ENCODE results near the gene DNLZ. TPM values are rescaled to one million over a fixed set of nuclear protein-coding genes. Genes with fewer than 3 reads are reported as not detected.

The DNLZ gene
- total RNA-seq, 4 donors from 2014 or later: 1.8 to 31.1 (median 19.7) TPM

- H3K9me3 ChIP-seq: no peaks in the 10 kb centered on the region
- no peak overlapping the region for H3K27ac ChIP-seq
- WGBS, 2 donors: 85 to 90% methylated on average over 2 to 4 of the region's 11 CpGs
- intact Hi-C loops (cut with DNase I): no loop called here
- no peak for DNase-seq
- H3K4me3 ChIP-seq: no peak overlapping the region
- TF ChIP-seq POLR2A (IDR thresholded peaks at IDR 0.05) (no peak), CTCF (IDR thresholded peaks at IDR 0.05) (no peak)
- H3K4me1 ChIP-seq: no peaks in the 10 kb centered on the region
- H3K36me3 ChIP-seq: peaks cover 18 to 81% (median 30%) of the 10 kb centered on the region in 3 donors
- no peaks in the 10 kb centered on the region for H3K27me3 ChIP-seq
These were observed 16.3 kb upstream of the DNLZ start for GRCh38 chr9:136379891-136380290.

GRCh38 chr9:136379401-136379800 lies 15.9 kb upstream of the DNLZ start:
- no CpG with 5 or more reads among the region's 11 CpGs for WGBS, 2 donors
- Histone ChIP-seq H3K9me3 (no peaks in the 10 kb centered on the region), H3K27me3 (no peaks in the 10 kb centered on the region), H3K36me3 (peaks cover 18 to 76% (median 30%) of the 10 kb centered on the region in 3 donors), H3K4me3 (no peak overlapping the region), H3K27ac (no peak overlapping the region), H3K4me1 (no peaks in the 10 kb centered on the region)
- TF ChIP-seq CTCF (IDR thresholded peaks at IDR 0.05): no peak
- no peak for TF ChIP-seq POLR2A (IDR thresholded peaks at IDR 0.05)
- intact Hi-C loops (cut with DNase I): no loop called here
- DNase-seq: no peak

- TF ChIP-seq POLR2A (IDR thresholded peaks at IDR 0.05) (no peak), CTCF (IDR thresholded peaks at IDR 0.05) (no peak)
- intact Hi-C loops (cut with DNase I): no loop called here
- WGBS, 2 donors: 93% methylated on average over 4 of the region's 18 CpGs; no CpG with 5 or more reads in 1 of the 2 donors
- H3K4me1 ChIP-seq: peaks cover 0 to 3% (median 0%) of the 10 kb centered on the region in 3 donors
- H3K9me3 ChIP-seq: no peaks in the 10 kb centered on the region
- H3K27me3 ChIP-seq: no peaks in the 10 kb centered on the region
- H3K4me3 ChIP-seq: no peak overlapping the region
- no peak for DNase-seq
- H3K27ac ChIP-seq: no peak overlapping the region
- peaks cover 18 to 72% (median 25%) of the 10 kb centered on the region in 3 donors for H3K36me3 ChIP-seq
These were observed 15.4 kb upstream of the DNLZ start for GRCh38 chr9:136379003-136379287.

GRCh38 chr9:136378170-136379002 lies 14.8 kb upstream of the DNLZ start:
- Histone ChIP-seq H3K27ac (no peak overlapping the region), H3K4me1 (peaks cover 0 to 8% (median 0%) of the 10 kb centered on the region in 3 donors), H3K9me3 (no peaks in the 10 kb centered on the region), H3K36me3 (peaks cover 18 to 66% (median 22%) of the 10 kb centered on the region in 3 donors), H3K27me3 (no peaks in the 10 kb centered on the region), H3K4me3 (no peak overlapping the region)
- DNase-seq: no peak
- 60 to 92% methylated on average over 2 to 10 of the region's 28 CpGs for WGBS, 2 donors
- intact Hi-C loops (cut with DNase I): no loop called here
- TF ChIP-seq POLR2A (IDR thresholded peaks at IDR 0.05): no peak
- no peak for TF ChIP-seq CTCF (IDR thresholded peaks at IDR 0.05)

- no peak for DNase-seq
- Histone ChIP-seq H3K4me3 (no peak overlapping the region), H3K27ac (no peak overlapping the region), H3K4me1 (peaks cover 0 to 17% (median 3%) of the 10 kb centered on the region in 3 donors), H3K27me3 (no peaks in the 10 kb centered on the region), H3K9me3 (no peaks in the 10 kb centered on the region), H3K36me3 (peaks cover 18 to 58% (median 18%) of the 10 kb centered on the region in 3 donors)
- intact Hi-C loops (cut with DNase I): no loop called here
- TF ChIP-seq POLR2A (IDR thresholded peaks at IDR 0.05) (no peak), CTCF (IDR thresholded peaks at IDR 0.05) (no peak)
- WGBS, 2 donors: no CpG with 5 or more reads among the region's 32 CpGs
These were observed 14.0 kb upstream of the DNLZ start for GRCh38 chr9:136377341-136378169.
